ENCODE measurements around the gene IL24. TPM values are rescaled to one million over a fixed set of nuclear protein-coding genes. Genes with fewer than 3 reads are reported as not detected.

The IL24 gene
- polyA plus RNA-seq, 1 of the 3 experiments (the other 2 are of a cell fraction): 0.03 TPM

DNA sequence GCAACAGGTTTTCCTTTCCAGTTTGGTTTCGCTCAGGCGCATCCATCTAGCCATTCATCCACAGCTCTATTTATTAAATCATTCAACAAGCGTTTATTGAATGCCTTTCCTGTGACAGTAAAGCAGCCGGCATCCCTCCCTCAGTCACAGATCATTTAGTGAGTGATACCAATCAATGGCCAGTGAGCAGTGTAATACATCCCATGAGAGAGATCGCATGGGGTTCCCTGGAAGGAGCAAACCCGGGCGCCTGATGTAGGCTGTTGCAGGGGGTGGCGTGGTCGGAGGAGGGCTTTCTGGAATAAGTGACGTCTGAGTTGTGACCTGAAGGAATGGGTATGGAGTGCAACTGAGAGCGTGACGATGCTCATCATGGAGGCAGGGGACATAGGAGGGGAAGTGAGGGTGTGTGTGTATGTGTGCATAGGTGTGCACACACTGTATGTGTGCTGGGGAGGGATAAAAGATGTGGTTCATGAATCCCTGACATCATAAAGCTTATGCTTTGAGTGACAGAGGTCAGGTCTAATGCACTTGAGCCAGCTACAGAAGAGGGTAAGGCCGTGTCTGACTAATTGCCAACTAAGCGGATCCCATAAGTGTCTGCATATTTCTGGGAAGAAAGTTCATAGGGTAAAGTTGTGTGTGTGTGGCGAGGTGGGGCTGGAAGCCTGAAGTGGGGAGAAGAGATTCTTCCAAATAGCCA is 17.9 kb downstream of the IL24 start:
- Histone ChIP-seq H3K36me3 (replicated peaks in 1 of 2; ENCODE audit: control insufficient read depth in 1 of 2, insufficient read depth in 2 of 2, low read length in 1 of 2) (no peaks in the 10 kb centered on the region), H3K9me2 (no peaks in the 10 kb centered on the region), H3K9ac (no peak overlapping the region), H3K4me3 (ENCODE audit: low read depth in 2 of 2, low read length in 1 of 2) (no peak overlapping the region), H4K20me1 (ENCODE audit: insufficient read depth) (no peaks in the 10 kb centered on the region), H3K9me3 (no peaks in the 10 kb centered on the region), H3K4me1 (ENCODE audit: control insufficient read depth in 1 of 2, insufficient read depth in 2 of 2, low read depth in 1 of 2, low read length in 1 of 2) (no peaks in the 10 kb centered on the region), H3K79me2 (ENCODE audit: insufficient read depth) (no peaks in the 10 kb centered on the region), H3K4me2 (no peak overlapping the region), H3K27ac (ENCODE audit: low read depth in 2 of 2, low read length in 1 of 2) (no peak overlapping the region), H2AFZ (ENCODE audit: low read depth) (no peak overlapping the region), H3F3A (replicated peaks; ENCODE audit: insufficient read depth) (no peaks in the 10 kb centered on the region), H3K27me3 (ENCODE audit: insufficient read depth) (peaks cover 42% of the 10 kb centered on the region)
- WGBS (ENCODE audit: low lambda C conversion rate): 65% methylated on average over 15 of the region's 15 CpGs
- no peak for DNase-seq
- POLR2A ChIA-PET: no interaction called here
- CTCF ChIA-PET: interaction anchor here (0.9 to 9.4 kb wide), 3 partner anchors 185 to 284 kb away, joined by 3 to 380 read pairs (median 3); no protein-coding TSS in a partner anchor
- TF ChIP-seq ELF1 (IDR thresholded peaks at IDR 0.05): no peak
- TF ChIP-seq IRF3 (IDR thresholded peaks at IDR 0.05; ENCODE audit: low read depth, low read length): no peak
- no peak for TF ChIP-seq MEF2A (IDR thresholded peaks at IDR 0.05; ENCODE audit: borderline replicate concordance, low read depth)
- TF ChIP-seq RCOR1 (IDR thresholded peaks at IDR 0.05; ENCODE audit: low read length): no peak
- no peak for TF ChIP-seq RXRA (IDR thresholded peaks at IDR 0.05; ENCODE audit: borderline replicate concordance, low read depth)
- TF ChIP-seq TAF1 (IDR thresholded peaks at IDR 0.05; ENCODE audit: borderline replicate concordance, low read depth, low read length): no peak
- no peak for TF ChIP-seq SIN3A (IDR thresholded peaks at IDR 0.05; ENCODE audit: borderline replicate concordance, low read depth, low read length)
- no peak for TF ChIP-seq NFIC (IDR thresholded peaks at IDR 0.05; ENCODE audit: borderline replicate concordance)
- no peak for TF ChIP-seq GATA2 (CRISPR knock-in tag; IDR thresholded peaks at IDR 0.05)
- TF ChIP-seq ZBTB33 (IDR thresholded peaks at IDR 0.05; ENCODE audit: borderline replicate concordance, low read depth): no peak
- TF ChIP-seq, protein P1, sequence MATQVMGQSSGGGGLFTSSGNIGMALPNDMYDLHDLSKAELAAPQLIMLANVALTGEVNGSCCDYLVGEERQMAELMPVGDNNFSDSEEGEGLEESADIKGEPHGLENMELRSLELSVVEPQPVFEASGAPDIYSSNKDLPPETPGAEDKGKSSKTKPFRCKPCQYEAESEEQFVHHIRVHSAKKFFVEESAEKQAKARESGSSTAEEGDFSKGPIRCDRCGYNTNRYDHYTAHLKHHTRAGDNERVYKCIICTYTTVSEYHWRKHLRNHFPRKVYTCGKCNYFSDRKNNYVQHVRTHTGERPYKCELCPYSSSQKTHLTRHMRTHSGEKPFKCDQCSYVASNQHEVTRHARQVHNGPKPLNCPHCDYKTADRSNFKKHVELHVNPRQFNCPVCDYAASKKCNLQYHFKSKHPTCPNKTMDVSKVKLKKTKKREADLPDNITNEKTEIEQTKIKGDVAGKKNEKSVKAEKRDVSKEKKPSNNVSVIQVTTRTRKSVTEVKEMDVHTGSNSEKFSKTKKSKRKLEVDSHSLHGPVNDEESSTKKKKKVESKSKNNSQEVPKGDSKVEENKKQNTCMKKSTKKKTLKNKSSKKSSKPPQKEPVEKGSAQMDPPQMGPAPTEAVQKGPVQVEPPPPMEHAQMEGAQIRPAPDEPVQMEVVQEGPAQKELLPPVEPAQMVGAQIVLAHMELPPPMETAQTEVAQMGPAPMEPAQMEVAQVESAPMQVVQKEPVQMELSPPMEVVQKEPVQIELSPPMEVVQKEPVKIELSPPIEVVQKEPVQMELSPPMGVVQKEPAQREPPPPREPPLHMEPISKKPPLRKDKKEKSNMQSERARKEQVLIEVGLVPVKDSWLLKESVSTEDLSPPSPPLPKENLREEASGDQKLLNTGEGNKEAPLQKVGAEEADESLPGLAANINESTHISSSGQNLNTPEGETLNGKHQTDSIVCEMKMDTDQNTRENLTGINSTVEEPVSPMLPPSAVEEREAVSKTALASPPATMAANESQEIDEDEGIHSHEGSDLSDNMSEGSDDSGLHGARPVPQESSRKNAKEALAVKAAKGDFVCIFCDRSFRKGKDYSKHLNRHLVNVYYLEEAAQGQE (IDR thresholded peaks at IDR 0.05; ENCODE audit: low read depth, low read length): no peak

Measured in SK-N-SH (cell line).